ENCODE data around the gene PPP4R4. TPM values are rescaled to one million over a fixed set of nuclear protein-coding genes. Genes with fewer than 3 reads are reported as not detected.

PPP4R4 gene
- polyA plus RNA-seq, 1 of the 3 experiments (the other 2 are of a cell fraction), result 2.5 TPM

DNA sequence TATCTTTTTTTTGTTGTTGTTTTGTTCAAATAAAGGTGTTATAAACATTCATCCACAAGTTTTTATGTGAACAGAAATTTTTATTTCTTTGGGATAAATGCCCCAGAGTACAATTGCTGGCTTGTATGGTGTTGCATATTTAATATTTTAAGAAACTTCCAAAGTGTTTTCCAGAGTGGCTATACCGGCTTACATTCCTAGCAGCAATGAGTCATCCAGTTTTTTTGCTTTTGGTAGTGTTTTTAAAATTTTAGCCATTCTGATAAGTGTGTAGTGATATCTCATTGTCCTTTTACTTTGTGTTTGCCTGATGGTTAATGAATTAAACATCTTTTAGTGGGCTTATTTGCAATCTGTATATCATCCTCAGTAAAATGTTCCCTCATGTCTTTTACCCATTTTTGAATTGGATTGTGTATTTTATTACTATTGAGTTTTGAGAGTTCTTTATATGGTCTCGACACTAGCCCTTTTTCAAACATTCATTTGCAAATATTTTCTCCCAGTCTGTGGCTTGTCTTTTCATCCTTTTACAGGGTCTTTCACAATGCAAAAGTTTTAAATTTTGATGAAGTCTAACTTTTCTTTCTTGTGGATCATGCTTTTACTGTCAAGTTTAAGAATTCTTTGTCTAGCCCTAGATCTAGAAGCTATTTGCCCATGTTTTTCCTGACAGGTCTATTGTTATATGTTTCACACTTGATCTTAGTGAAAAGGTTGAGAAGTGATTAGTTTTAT, 29.5 kb downstream of the PPP4R4 start:
- ChIA-PET POLR2A (no interaction called here), CTCF (interaction anchor here (1.1 kb wide), 1 partner anchor 72 kb away, joined by 3 read pairs; no protein-coding TSS in a partner anchor)
- DNase-seq, result no peak
- H3K9me2 ChIP-seq, result no peaks in the 10 kb centered on the region
- no peaks in the 10 kb centered on the region for H4K20me1 ChIP-seq (ENCODE audit: insufficient read depth)
- no peaks in the 10 kb centered on the region for H3K27me3 ChIP-seq (ENCODE audit: insufficient read depth)
- no peaks in the 10 kb centered on the region for H3K9me3 ChIP-seq
- peaks cover 0 to 12% of the 10 kb centered on the region in 2 experiments; a peak in 2 of 4 replicates for H3K4me1 ChIP-seq (ENCODE audit: control insufficient read depth in 1 of 2, insufficient read depth in 2 of 2, low read depth in 1 of 2, low read length in 1 of 2)
- no peaks in the 10 kb centered on the region for H3F3A ChIP-seq (replicated peaks; ENCODE audit: insufficient read depth)
- H3K9ac ChIP-seq, result 0 out of 2 replicates have a peak overlapping the region, but pooled peaks have one; percentile 7
- peaks cover 14% of the 10 kb centered on the region for H3K79me2 ChIP-seq (ENCODE audit: insufficient read depth)
- peaks cover 0 to 5% of the 10 kb centered on the region in 2 experiments for H3K36me3 ChIP-seq (replicated peaks in 1 of 2; ENCODE audit: control insufficient read depth in 1 of 2, insufficient read depth in 2 of 2, low read length in 1 of 2)
- peak overlapping the region; percentile 52; the same call in 1 of the 2 replicates for H3K4me2 ChIP-seq
- H2AFZ ChIP-seq (ENCODE audit: low read depth), result peak overlapping the region; percentile 16; the same call in 1 of the 2 replicates
- H3K27ac ChIP-seq (ENCODE audit: low read depth in 2 of 2, low read length in 1 of 2), result peak overlapping the region; percentile 22 to 25; a peak in 2 of 4 replicates
- 20% methylated on average over 2 of the region's 2 CpGs for WGBS (ENCODE audit: low lambda C conversion rate)
- H3K4me3 ChIP-seq (ENCODE audit: low read depth in 2 of 2, low read length in 1 of 2), result peak overlapping the region in 1 of 2 experiments; percentile 17; a peak in 1 of 4 replicates
- TF ChIP-seq, protein P1, sequence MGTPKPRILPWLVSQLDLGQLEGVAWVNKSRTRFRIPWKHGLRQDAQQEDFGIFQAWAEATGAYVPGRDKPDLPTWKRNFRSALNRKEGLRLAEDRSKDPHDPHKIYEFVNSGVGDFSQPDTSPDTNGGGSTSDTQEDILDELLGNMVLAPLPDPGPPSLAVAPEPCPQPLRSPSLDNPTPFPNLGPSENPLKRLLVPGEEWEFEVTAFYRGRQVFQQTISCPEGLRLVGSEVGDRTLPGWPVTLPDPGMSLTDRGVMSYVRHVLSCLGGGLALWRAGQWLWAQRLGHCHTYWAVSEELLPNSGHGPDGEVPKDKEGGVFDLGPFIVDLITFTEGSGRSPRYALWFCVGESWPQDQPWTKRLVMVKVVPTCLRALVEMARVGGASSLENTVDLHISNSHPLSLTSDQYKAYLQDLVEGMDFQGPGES (IDR thresholded peaks at IDR 0.05; ENCODE audit: low read depth, low read length), result no peak
- TF ChIP-seq, protein P2, sequence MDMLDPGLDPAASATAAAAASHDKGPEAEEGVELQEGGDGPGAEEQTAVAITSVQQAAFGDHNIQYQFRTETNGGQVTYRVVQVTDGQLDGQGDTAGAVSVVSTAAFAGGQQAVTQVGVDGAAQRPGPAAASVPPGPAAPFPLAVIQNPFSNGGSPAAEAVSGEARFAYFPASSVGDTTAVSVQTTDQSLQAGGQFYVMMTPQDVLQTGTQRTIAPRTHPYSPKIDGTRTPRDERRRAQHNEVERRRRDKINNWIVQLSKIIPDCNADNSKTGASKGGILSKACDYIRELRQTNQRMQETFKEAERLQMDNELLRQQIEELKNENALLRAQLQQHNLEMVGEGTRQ (IDR thresholded peaks at IDR 0.05; ENCODE audit: borderline replicate concordance, low read depth, low read length), result no peak
- TF ChIP-seq FOSL2 (IDR thresholded peaks at IDR 0.05; ENCODE audit: borderline replicate concordance, low read depth) (peak; percentile 71; the same call in 1 of the 2 replicates), JUND (IDR thresholded peaks at IDR 0.05) (peak; percentile 68)

DNA sequence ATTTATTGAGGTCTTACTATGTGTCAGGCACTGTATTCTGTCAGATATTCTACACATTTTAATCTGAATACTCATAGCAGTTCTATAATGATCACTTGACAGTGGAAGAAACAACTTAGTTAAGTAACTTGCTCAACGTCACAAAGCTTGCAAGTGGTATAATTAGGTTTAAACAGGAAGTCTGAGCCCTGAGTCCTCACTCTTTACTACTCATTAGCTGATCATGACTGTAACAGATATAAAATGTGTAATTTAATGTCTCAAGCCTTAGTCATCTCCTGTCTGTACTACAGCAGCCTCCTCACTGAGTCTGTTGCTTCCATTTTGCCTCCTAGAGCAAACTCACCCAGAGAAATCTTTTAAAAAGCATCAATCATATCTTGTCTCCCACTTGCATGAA, 38.9 kb downstream of the PPP4R4 start:
- Histone ChIP-seq H3K9me3 (peaks cover 3% of the 10 kb centered on the region; the same call in 1 of the 2 replicates), H3K4me2 (no peak overlapping the region), H3K27me3 (ENCODE audit: insufficient read depth) (no peaks in the 10 kb centered on the region), H4K20me1 (ENCODE audit: insufficient read depth) (no peaks in the 10 kb centered on the region), H3K9ac (no peak overlapping the region), H3K4me3 (ENCODE audit: low read depth in 2 of 2, low read length in 1 of 2) (no peak overlapping the region), H3K9me2 (no peaks in the 10 kb centered on the region), H3K36me3 (replicated peaks in 1 of 2; ENCODE audit: control insufficient read depth in 1 of 2, insufficient read depth in 2 of 2, low read length in 1 of 2) (no peaks in the 10 kb centered on the region), H2AFZ (ENCODE audit: low read depth) (no peak overlapping the region; the same call in 1 of the 2 replicates), H3F3A (replicated peaks; ENCODE audit: insufficient read depth) (peaks cover 9% of the 10 kb centered on the region), H3K27ac (ENCODE audit: low read depth in 2 of 2, low read length in 1 of 2) (peak overlapping the region in 1 of 2 experiments; percentile 29; a peak in 2 of 4 replicates), H3K79me2 (ENCODE audit: insufficient read depth) (no peaks in the 10 kb centered on the region), H3K4me1 (ENCODE audit: control insufficient read depth in 1 of 2, insufficient read depth in 2 of 2, low read depth in 1 of 2, low read length in 1 of 2) (no peaks in the 10 kb centered on the region)
- 24% methylated on average over 1 of the region's 1 CpG for WGBS (ENCODE audit: low lambda C conversion rate)
- TF ChIP-seq RXRA (IDR thresholded peaks at IDR 0.05; ENCODE audit: borderline replicate concordance, low read depth) (no peak), MXI1 (IDR thresholded peaks at IDR 0.05; ENCODE audit: low read depth, low read length) (no peak), TEAD4 (IDR thresholded peaks at IDR 0.05; ENCODE audit: borderline replicate concordance, insufficient read depth) (no peak), FOXM1 (IDR thresholded peaks at IDR 0.05; ENCODE audit: low read depth) (no peak), EZH2phosphoT487 (IDR thresholded peaks at IDR 0.05; ENCODE audit: borderline replicate concordance, low read depth) (no peak)
- ChIA-PET CTCF (no interaction called here), POLR2A (no interaction called here)
- no peak for DNase-seq
